Neuron (in vitro differentiated cells): Measurements from ENCODE around the gene HEMK1.

Source experiments
- H2AFZ ChIP-seq: one replicate; pipeline ENCODE4 v1.6.1; 2013; ENCODE audit warnings: low read depth, mild to moderate bottlenecking, inconsistent platforms, low read length, moderate library complexity
- H3K27me3 ChIP-seq: one replicate; pipeline ENCODE4 v1.6.1; 2013; ENCODE audit warnings: low read length; ENCODE audit not compliant: insufficient read depth
- H3K36me3 ChIP-seq: one replicate; pipeline ENCODE4 v1.6.1; 2013; ENCODE audit warnings: low read length; ENCODE audit not compliant: insufficient read depth
- H3K4me1 ChIP-seq: one replicate; pipeline ENCODE4 v1.6.1; 2013; ENCODE audit warnings: low read length; ENCODE audit not compliant: insufficient read depth
- H3K4me3 ChIP-seq: 2 replicates; pipeline ENCODE4 v1.5.1; 2013; ENCODE audit warnings: mild to moderate bottlenecking, low read length, moderate library complexity
- H3K9me3 ChIP-seq: one replicate; pipeline ENCODE4 v1.6.1; 2013; ENCODE audit warnings: low read length

The HEMK1 gene

GRCh38 chr3:50587806-50588758 is 18.8 kb downstream of the HEMK1 start:
- H2AFZ ChIP-seq, result no peak overlapping the region
- no peaks in the 10 kb centered on the region for H3K4me1 ChIP-seq
- H3K9me3 ChIP-seq, result no peaks in the 10 kb centered on the region
- no peaks in the 10 kb centered on the region for H3K36me3 ChIP-seq
- no peaks in the 10 kb centered on the region for H3K27me3 ChIP-seq
- H3K4me3 ChIP-seq, result no peak overlapping the region

GRCh38 chr3:50588759-50589433 is 19.6 kb downstream of the HEMK1 start:
- Histone ChIP-seq H3K4me3 (no peak overlapping the region), H3K27me3 (no peaks in the 10 kb centered on the region), H2AFZ (no peak overlapping the region), H3K36me3 (no peaks in the 10 kb centered on the region), H3K9me3 (no peaks in the 10 kb centered on the region), H3K4me1 (no peaks in the 10 kb centered on the region)

- H3K36me3 ChIP-seq, result no peaks in the 10 kb centered on the region
- no peak overlapping the region for H3K4me3 ChIP-seq
- H2AFZ ChIP-seq, result no peak overlapping the region
- H3K9me3 ChIP-seq, result no peaks in the 10 kb centered on the region
- H3K4me1 ChIP-seq, result no peaks in the 10 kb centered on the region
- H3K27me3 ChIP-seq, result no peaks in the 10 kb centered on the region
Observed at GRCh38 chr3:50591196-50591741, 21.9 kb downstream of the HEMK1 start.

GRCh38 chr3:50592568-50592967 is 23.2 kb downstream of the HEMK1 start:
- Histone ChIP-seq H3K9me3 (no peaks in the 10 kb centered on the region), H3K36me3 (no peaks in the 10 kb centered on the region), H3K27me3 (no peaks in the 10 kb centered on the region), H2AFZ (no peak overlapping the region), H3K4me3 (no peak overlapping the region), H3K4me1 (no peaks in the 10 kb centered on the region)

GRCh38 chr3:50594253-50594785 is 25.0 kb downstream of the HEMK1 start:
- no peak overlapping the region for H3K4me3 ChIP-seq
- no peaks in the 10 kb centered on the region for H3K27me3 ChIP-seq
- H2AFZ ChIP-seq, result no peak overlapping the region

GRCh38 chr3:50599115-50599715 is 29.9 kb downstream of the HEMK1 start:
- Histone ChIP-seq H3K36me3 (no peaks in the 10 kb centered on the region), H3K4me1 (peaks cover 13% of the 10 kb centered on the region), H3K27me3 (no peaks in the 10 kb centered on the region), H3K4me3 (no peak overlapping the region), H3K9me3 (no peaks in the 10 kb centered on the region), H2AFZ (no peak overlapping the region)

More at GRCh38 chr3:50594253-50594785, 25.0 kb downstream of the HEMK1 start:
- H3K36me3 ChIP-seq, result no peaks in the 10 kb centered on the region
- H3K4me1 ChIP-seq, result no peaks in the 10 kb centered on the region
- H3K9me3 ChIP-seq, result no peaks in the 10 kb centered on the region

DNA sequence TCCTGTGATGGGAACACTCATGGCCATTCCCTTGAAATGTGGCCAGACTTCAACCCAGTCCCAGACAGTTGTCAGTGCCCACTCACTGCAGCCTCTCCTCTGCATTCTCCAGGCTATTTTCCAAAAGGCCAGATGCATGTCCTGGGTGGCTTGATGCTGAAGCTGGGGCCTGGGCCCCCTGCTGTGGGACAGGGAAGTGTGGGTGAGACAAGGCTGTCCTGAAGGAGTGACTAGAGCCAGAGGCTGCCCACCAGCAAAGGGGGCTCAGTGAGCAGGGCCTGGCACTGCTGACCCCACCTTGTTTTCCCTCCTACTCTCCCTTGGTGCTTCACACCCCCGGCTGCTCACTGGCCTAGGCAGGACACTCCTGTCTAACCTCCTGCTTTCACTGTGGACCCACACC is 30.4 kb downstream of the HEMK1 start:
- H2AFZ ChIP-seq, result no peak overlapping the region

DNA sequence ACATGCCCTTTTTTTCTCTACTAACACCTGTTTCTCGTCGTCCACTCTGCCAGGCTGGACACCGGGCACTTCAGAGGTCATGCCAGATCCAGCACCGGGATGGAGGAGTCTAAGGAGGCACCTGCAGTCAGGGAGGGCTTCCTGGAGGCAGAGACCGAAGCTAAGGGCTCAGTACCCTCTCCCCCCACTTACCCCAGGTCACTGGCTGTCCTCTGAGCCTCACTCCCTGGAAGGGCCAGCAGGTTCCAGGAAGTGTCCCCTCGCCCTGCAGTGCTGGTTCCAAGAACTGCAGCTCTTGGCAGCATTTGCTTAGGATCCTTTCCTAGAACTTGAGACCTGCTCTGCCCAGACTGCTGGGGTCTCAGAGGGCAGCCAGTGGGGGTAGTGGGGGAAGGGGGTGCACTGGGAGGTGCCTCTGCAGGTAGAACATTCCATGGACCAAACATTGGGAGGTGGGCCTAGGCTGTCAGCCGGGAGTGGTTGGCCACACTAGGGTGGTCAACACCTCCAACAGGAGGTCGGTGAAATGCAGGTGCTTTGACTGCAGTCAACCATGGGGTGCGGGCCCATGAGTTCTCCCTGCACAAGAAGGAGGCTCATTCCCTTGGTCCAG is 30.9 kb downstream of the HEMK1 start:
- Histone ChIP-seq H2AFZ (no peak overlapping the region), H3K36me3 (no peaks in the 10 kb centered on the region), H3K9me3 (no peaks in the 10 kb centered on the region), H3K4me1 (peaks cover 13% of the 10 kb centered on the region), H3K27me3 (no peaks in the 10 kb centered on the region), H3K4me3 (no peak overlapping the region)

More for the DNA sequence above, 30.4 kb downstream of the HEMK1 start:
- H3K4me1 ChIP-seq, result peaks cover 13% of the 10 kb centered on the region
- H3K4me3 ChIP-seq, result no peak overlapping the region
- no peaks in the 10 kb centered on the region for H3K9me3 ChIP-seq
- H3K27me3 ChIP-seq, result no peaks in the 10 kb centered on the region
- no peaks in the 10 kb centered on the region for H3K36me3 ChIP-seq

DNA sequence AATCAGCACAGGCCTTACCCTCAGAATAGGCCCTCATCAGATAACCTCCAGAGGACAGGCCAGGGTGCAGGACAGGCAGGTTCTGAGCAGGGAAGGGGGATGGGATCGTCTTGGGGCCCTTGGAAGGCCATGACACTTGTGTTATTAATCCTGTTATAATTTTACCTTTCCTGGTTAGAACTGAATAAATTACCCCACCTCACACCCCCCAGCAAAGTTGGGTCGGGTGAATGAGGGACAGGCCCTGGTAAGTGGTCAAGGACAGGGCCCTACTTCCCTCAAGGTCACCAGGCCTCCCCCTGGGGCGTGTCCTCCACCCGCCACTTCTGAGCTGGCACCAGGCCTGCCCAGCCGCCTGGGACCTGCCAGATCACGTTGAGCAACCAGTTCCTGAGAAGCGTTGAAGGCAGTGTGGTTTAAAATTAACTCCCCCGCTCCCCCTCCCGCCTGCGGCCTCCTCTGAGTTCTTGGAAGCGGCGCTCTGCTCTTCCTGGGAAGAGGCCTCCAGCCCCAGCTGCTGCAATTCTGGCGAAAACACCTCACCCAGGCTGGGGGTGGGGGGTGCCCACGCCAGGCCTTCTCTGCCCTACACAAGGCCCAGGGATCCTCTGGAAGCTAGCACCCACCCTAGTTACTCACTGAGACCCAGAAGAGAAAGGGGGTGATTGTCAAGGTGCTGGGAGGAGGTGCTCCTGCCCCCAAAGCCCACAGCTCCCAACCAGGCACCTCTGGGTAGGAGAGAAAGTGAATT is 31.7 kb downstream of the HEMK1 start:
- H3K9me3 ChIP-seq, result no peaks in the 10 kb centered on the region
- H3K36me3 ChIP-seq, result peaks cover under 1% of the 10 kb centered on the region

GRCh38 chr3:50602595-50603191 is 33.4 kb downstream of the HEMK1 start:
- Histone ChIP-seq H3K4me1 (peaks cover 13% of the 10 kb centered on the region), H2AFZ (no peak overlapping the region), H3K27me3 (no peaks in the 10 kb centered on the region), H3K36me3 (peaks cover 13% of the 10 kb centered on the region), H3K4me3 (no peak overlapping the region), H3K9me3 (no peaks in the 10 kb centered on the region)

More for the DNA sequence above, 31.7 kb downstream of the HEMK1 start:
- Histone ChIP-seq H2AFZ (no peak overlapping the region), H3K4me1 (peaks cover 13% of the 10 kb centered on the region), H3K4me3 (no peak overlapping the region), H3K27me3 (no peaks in the 10 kb centered on the region)

- Histone ChIP-seq H3K36me3 (peaks cover 17% of the 10 kb centered on the region), H3K4me1 (peaks cover 13% of the 10 kb centered on the region), H3K4me3 (no peak overlapping the region), H3K9me3 (no peaks in the 10 kb centered on the region), H2AFZ (no peak overlapping the region), H3K27me3 (no peaks in the 10 kb centered on the region)
Observed at GRCh38 chr3:50603261-50604109, 34.2 kb downstream of the HEMK1 start.
